Activated T-helper 1 cell treated with anti-CD3 and anti-CD28 coated beads, Interleukin-2, amount 50 U/mL, for 16 hours (primary cell): ENCODE results near the gene METTL16.

Experiments
- DNase-seq, 2 donors: peaks; one replicate each; pipeline ENCODE4 v3.0.0-alpha.2; 2020; ENCODE audit warnings: low read depth in 1 of 2, low spot score in 1 of 2

The METTL16 gene

GRCh38 chr17:2368359-2368758 is 143.3 kb downstream of the METTL16 start:
- no peak for DNase-seq

- DNase-seq: no peak
These were observed 144.8 kb downstream of the METTL16 start for GRCh38 chr17:2366747-2367494.
